Astrocyte (in vitro differentiated cells and primary cell): Measurements from ENCODE around the gene FTH1. TPM values are rescaled to one million over a fixed set of nuclear protein-coding genes. Genes with fewer than 3 reads are reported as not detected.

Source experiments
- DNase-seq: peaks from one replicate; pipeline ENCODE4 v3.0.0-alpha.2; 2010; ENCODE audit warnings: low read depth
- FAIRE-seq: peaks from 2 replicates; lab custom pipeline; 2011; peaks lifted over from hg19 to GRCh38; lab: Jason Lieb, UNC
- H2AFZ ChIP-seq: 2 replicates; pipeline ENCODE4 v1.6.0; 2012; ENCODE audit warnings: low read depth, low read length, inconsistent platforms
- H3K27ac ChIP-seq: 2 replicates; pipeline ENCODE4 v1.5.1; 2011; ENCODE audit warnings: low read depth, low read length, inconsistent platforms
- H3K27me3 ChIP-seq: 2 replicates; pipeline ENCODE4 v1.6.0; 2011; ENCODE audit warnings: low read length, inconsistent platforms; ENCODE audit not compliant: insufficient read depth
- H3K36me3 ChIP-seq: 2 replicates; pipeline ENCODE4 v1.5.1; 2011; ENCODE audit warnings: low read length, inconsistent platforms; ENCODE audit not compliant: insufficient read depth
- H3K4me1 ChIP-seq: 2 replicates; pipeline ENCODE4 v1.5.1; 2011; ENCODE audit warnings: low read length, inconsistent platforms; ENCODE audit not compliant: insufficient read depth
- H3K4me2 ChIP-seq: 2 replicates; pipeline ENCODE4 v1.6.0; 2012; ENCODE audit warnings: low read length, inconsistent platforms
- H3K4me3 ChIP-seq: 2 replicates; pipeline ENCODE4 v1.5.1; 2011; ENCODE audit warnings: low read depth, mild to moderate bottlenecking, low read length, inconsistent platforms; ENCODE audit not compliant: insufficient read depth
- H3K79me2 ChIP-seq: 2 replicates; pipeline ENCODE4 v1.6.0; 2012; ENCODE audit warnings: mild to moderate bottlenecking, low read length, inconsistent platforms; ENCODE audit not compliant: insufficient read depth
- H3K9ac ChIP-seq: 2 replicates; pipeline ENCODE4 v1.6.0; 2012; ENCODE audit warnings: mild to moderate bottlenecking, low read length, inconsistent platforms
- H3K9me3 ChIP-seq: 2 replicates; pipeline ENCODE4 v1.5.1; 2012; ENCODE audit warnings: low read depth, mild to moderate bottlenecking, low read length, inconsistent platforms; ENCODE audit not compliant: insufficient read depth
- H4K20me1 ChIP-seq: 2 replicates; pipeline ENCODE4 v1.6.0; 2012; ENCODE audit warnings: low read length, inconsistent platforms; ENCODE audit not compliant: insufficient read depth
- H3K27ac Mint-ChIP-seq: one replicate; pipeline ENCODE4 v1.8.0; 2021; ENCODE audit warnings: mild to moderate bottlenecking, mixed read lengths; ENCODE audit not compliant: unreplicated experiment
- H3K27me3 Mint-ChIP-seq: one replicate; pipeline ENCODE4 v1.8.0; 2021; ENCODE audit warnings: low read depth, mixed read lengths; ENCODE audit not compliant: unreplicated experiment
- H3K36me3 Mint-ChIP-seq: one replicate; pipeline ENCODE4 v1.8.0; 2021; ENCODE audit warnings: low read depth, mixed read lengths; ENCODE audit not compliant: unreplicated experiment
- H3K4me1 Mint-ChIP-seq: one replicate; pipeline ENCODE4 v1.8.0; 2021; ENCODE audit warnings: low read depth, mixed read lengths; ENCODE audit not compliant: unreplicated experiment
- H3K4me3 Mint-ChIP-seq: one replicate; pipeline ENCODE4 v1.8.0; 2021; ENCODE audit warnings: mild to moderate bottlenecking, moderate library complexity, mixed read lengths; ENCODE audit not compliant: unreplicated experiment
- H3K9me3 Mint-ChIP-seq: one replicate; pipeline ENCODE4 v1.8.0; 2021; ENCODE audit warnings: mild to moderate bottlenecking, mixed read lengths; ENCODE audit not compliant: unreplicated experiment
- CTCF ChIP-seq: IDR thresholded peaks from 2 replicates; pipeline ENCODE4 v1.5.1; 2011; ENCODE audit warnings: low read depth, mild to moderate bottlenecking, inconsistent platforms, low read length, moderate library complexity; ENCODE audit not compliant: insufficient read depth
- EZH2 ChIP-seq: IDR thresholded peaks from 2 replicates; pipeline ENCODE4 v1.6.1; 2012; ENCODE audit warnings: mild to moderate bottlenecking, low read length, inconsistent platforms; ENCODE audit not compliant: insufficient read depth
- total RNA-seq: library from RNA; stranded (reverse); gene quantifications from 2 replicates; pipeline ENCODE4 v1.2.1, GENCODE V29; 2021

Gene FTH1
- total RNA-seq, 1 donor from 2014 or later: 2,092 TPM

- peaks cover 4% of the 10 kb centered on the region for H3K9me3 Mint-ChIP-seq
- Histone ChIP-seq H3K4me2 (peak overlapping the region; percentile 77), H3K27me3 (peaks cover 5% of the 10 kb centered on the region), H3K9ac (no peak overlapping the region), H3K4me1 (peaks cover 9% of the 10 kb centered on the region), H3K4me3 (peak overlapping the region; percentile 5), H2AFZ (peak overlapping the region; percentile 87), H4K20me1 (no peaks in the 10 kb centered on the region), H3K27ac (no peak overlapping the region), H3K79me2 (no peaks in the 10 kb centered on the region), H3K9me3 (no peaks in the 10 kb centered on the region), H3K36me3 (no peaks in the 10 kb centered on the region)
- no peak overlapping the region for H3K27ac Mint-ChIP-seq
- no peak for DNase-seq
- TF ChIP-seq CTCF (no peak), EZH2 (no peak)
- no peak for FAIRE-seq
- H3K4me1 Mint-ChIP-seq: no peaks in the 10 kb centered on the region
- peaks cover 7% of the 10 kb centered on the region for H3K36me3 Mint-ChIP-seq
- H3K27me3 Mint-ChIP-seq: peaks cover 27% of the 10 kb centered on the region
- no peak overlapping the region for H3K4me3 Mint-ChIP-seq
Measured at GRCh38 chr11:61955422-61956135, 11.9 kb downstream of the FTH1 start.

- FAIRE-seq (no peak), DNase-seq (peak; percentile 40)
- Histone ChIP-seq H3K36me3 (no peaks in the 10 kb centered on the region), H3K9ac (peak overlapping the region; percentile 14), H3K9me3 (no peaks in the 10 kb centered on the region), H3K79me2 (no peaks in the 10 kb centered on the region), H3K4me3 (no peak overlapping the region), H3K27ac (no peak overlapping the region), H3K4me2 (peak overlapping the region; percentile 77), H2AFZ (peak overlapping the region; percentile 63), H3K4me1 (peaks cover 9% of the 10 kb centered on the region), H4K20me1 (no peaks in the 10 kb centered on the region), H3K27me3 (peaks cover 5% of the 10 kb centered on the region)
- no peaks in the 10 kb centered on the region for H3K4me1 Mint-ChIP-seq
- H3K36me3 Mint-ChIP-seq: peaks cover 7% of the 10 kb centered on the region
- H3K27ac Mint-ChIP-seq: no peak overlapping the region
- H3K27me3 Mint-ChIP-seq: peaks cover 27% of the 10 kb centered on the region
- TF ChIP-seq EZH2: no peak
- TF ChIP-seq CTCF: no peak
- H3K4me3 Mint-ChIP-seq: peak overlapping the region; percentile 40
- peaks cover 4% of the 10 kb centered on the region for H3K9me3 Mint-ChIP-seq
Measured at GRCh38 chr11:61954851-61955421, 12.5 kb downstream of the FTH1 start.
